Lung (tissue), 12 donors: ENCODE data around the gene SERPIND1. TPM values are rescaled to one million over a fixed set of nuclear protein-coding genes. Genes with fewer than 3 reads are reported as not detected.

Experiments
- ATAC-seq: fragments of 200-7000 bp; cut with Tn5 transposase; one replicate; pipeline ENCODE4 v1.9.1; 2020; ENCODE audit warnings: moderate number of reproducible peaks; ENCODE audit not compliant: insufficient read depth, low FRiP score
- DNase-seq, 3 donors: peaks; one replicate each; pipeline ENCODE4 v3.0.0-alpha.2; 2013 to 2017
- H3K27ac ChIP-seq, 2 donors: one replicate each; pipeline ENCODE4 v1.5.1; 2013; ENCODE audit warnings: mild to moderate bottlenecking in 2 of 2, moderate library complexity in 2 of 2, control low read depth in 1 of 2, inconsistent platforms in 1 of 2, low read depth in 1 of 2, low read length in 1 of 2
- H3K27me3 ChIP-seq, 3 donors: one replicate each; pipeline ENCODE4 v1.5.1; 2013; ENCODE audit warnings: low read length in 2 of 3; ENCODE audit not compliant: control insufficient read depth in 3 of 3, insufficient read depth in 3 of 3
- H3K36me3 ChIP-seq, 4 donors: one replicate each; pipeline ENCODE4 v1.5.1; 2013; ENCODE audit warnings: low read length in 4 of 4, mild to moderate bottlenecking in 1 of 4, moderate library complexity in 1 of 4; ENCODE audit not compliant: control insufficient read depth in 4 of 4, insufficient read depth in 4 of 4
- H3K4me1 ChIP-seq, 5 donors: one replicate each; pipeline ENCODE4 v1.5.1; 2013; ENCODE audit warnings: low read length in 5 of 5, mild to moderate bottlenecking in 2 of 5, moderate library complexity in 1 of 5; ENCODE audit not compliant: control insufficient read depth in 5 of 5, insufficient read depth in 5 of 5
- H3K4me3 ChIP-seq: one replicate; pipeline ENCODE4 v1.5.1; 2013; ENCODE audit warnings: mild to moderate bottlenecking, control low read depth, moderate library complexity
- H3K9ac ChIP-seq, 2 donors: one replicate each; pipeline ENCODE4 v1.5.1; 2013; ENCODE audit warnings: low read length in 2 of 2, control low read depth in 1 of 2; ENCODE audit not compliant: insufficient read depth in 1 of 2
- H3K9me3 ChIP-seq, 4 donors: one replicate each; pipeline ENCODE4 v1.5.1; 2013; ENCODE audit warnings: low read length in 3 of 4, mild to moderate bottlenecking in 1 of 4, moderate library complexity in 1 of 4; ENCODE audit not compliant: control insufficient read depth in 4 of 4, insufficient read depth in 3 of 4
- CTCF ChIP-seq: IDR thresholded peaks from 2 replicates; pipeline ENCODE4 v1.5.1; 2012; ENCODE audit warnings: mild to moderate bottlenecking; ENCODE audit errors: control extremely low read depth, extremely low read depth
- WGBS, 2 donors: extraction: QIAGEN DNeasy Blood & Tissue Kit; methylation state at CpG; one replicate each; pipeline ENCODE4 v1.1.7; 2013; 5-methylcytosine and 5-hydroxymethylcytosine counted together
- polyA plus RNA-seq, 2 donors: library from polyadenylated mRNA; stranded (reverse); fragments of 200-250 nt; gene quantifications; one replicate each; pipeline ENCODE4 v1.2.1, GENCODE V29; 2013
- total RNA-seq, 2 donors: library from RNA; depleted of rRNA in 1 of 2; stranded (reverse); fragments of >200 nt in 1 of 2; gene quantifications; one replicate each; pipeline ENCODE4 v1.2.1, GENCODE V29; 2014 to 2021
- donor health status: control.
- donor health status: control.
- donor health status: Bipolar disorder and iron deficiency.
- donor health status: healthy.
- donor health status: DM: yes; HTN: yes; CAD: no.

Gene SERPIND1
- total and polyA plus RNA-seq, 4 donors, result 0.02 to 2.0 (median 0.75) TPM

GRCh38 chr22:20792966-20793728 lies 19.2 kb downstream of the SERPIND1 start:
- Histone ChIP-seq H3K4me3 (no peak overlapping the region), H3K27me3 (no peaks in the 10 kb centered on the region), H3K4me1 (no peaks in the 10 kb centered on the region), H3K9ac (no peak overlapping the region), H3K27ac (no peak overlapping the region), H3K36me3 (peaks cover 0 to 41% (median 5%) of the 10 kb centered on the region in 4 donors), H3K9me3 (no peaks in the 10 kb centered on the region)
- ATAC-seq, result no peak
- 82 to 86% methylated on average over 3 of the region's 3 CpGs for WGBS, 2 donors
- TF ChIP-seq CTCF, result no peak
- DNase-seq, result no peak

DNA sequence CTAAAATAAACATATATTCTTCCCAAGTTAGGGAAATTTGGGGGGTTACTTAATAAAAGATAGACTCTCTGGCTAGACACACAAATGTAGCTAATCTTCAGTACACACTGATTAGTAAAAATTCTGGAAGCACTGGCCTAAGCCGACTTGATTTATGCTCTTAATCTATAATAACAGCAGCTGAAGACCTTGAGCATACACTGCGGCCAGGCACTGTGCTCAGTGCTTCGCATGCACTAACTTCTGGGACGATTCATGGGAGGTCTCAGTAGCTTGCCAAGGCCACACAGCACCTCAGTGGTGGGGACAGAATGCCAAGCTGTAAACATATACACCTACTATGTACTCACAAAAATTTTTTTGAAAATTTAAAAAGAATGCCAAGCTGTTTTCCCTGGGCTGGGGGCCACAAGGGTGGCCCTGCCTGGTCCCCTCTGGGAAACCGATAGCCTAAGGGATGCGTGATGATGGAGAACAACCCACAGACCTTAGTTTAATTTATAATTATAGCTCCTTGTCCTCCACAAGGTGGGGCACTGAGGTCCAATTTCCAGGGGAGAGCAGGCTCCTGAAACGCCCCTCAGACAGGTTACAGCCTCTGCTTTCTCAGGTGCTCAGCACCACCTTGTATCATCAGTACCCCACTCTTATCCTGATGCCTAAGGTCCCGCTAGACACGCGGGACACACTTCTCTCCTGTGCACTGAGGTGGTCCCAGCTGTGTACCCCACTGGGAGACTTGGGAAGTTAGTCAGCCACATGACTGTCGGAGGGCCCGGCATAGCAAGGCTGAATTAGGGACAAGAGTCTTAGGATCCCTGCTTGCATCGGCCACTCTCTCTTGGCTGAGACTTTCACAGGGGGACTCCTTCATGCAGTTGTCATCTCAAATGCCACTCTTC lies 20.1 kb downstream of the SERPIND1 start:
- TF ChIP-seq CTCF, result no peak
- DNase-seq (no peak), ATAC-seq (no peak)
- H3K9ac ChIP-seq, result no peak overlapping the region
- 79 to 87% methylated on average over 13 of the region's 13 CpGs for WGBS, 2 donors
- peaks cover 0 to 1% (median 0%) of the 10 kb centered on the region in 5 donors for H3K4me1 ChIP-seq
- no peak overlapping the region for H3K4me3 ChIP-seq
- H3K9me3 ChIP-seq, result no peaks in the 10 kb centered on the region
- H3K27me3 ChIP-seq, result no peaks in the 10 kb centered on the region
- peaks cover 0 to 40% (median 9%) of the 10 kb centered on the region in 4 donors for H3K36me3 ChIP-seq
- no peak overlapping the region for H3K27ac ChIP-seq

DNA sequence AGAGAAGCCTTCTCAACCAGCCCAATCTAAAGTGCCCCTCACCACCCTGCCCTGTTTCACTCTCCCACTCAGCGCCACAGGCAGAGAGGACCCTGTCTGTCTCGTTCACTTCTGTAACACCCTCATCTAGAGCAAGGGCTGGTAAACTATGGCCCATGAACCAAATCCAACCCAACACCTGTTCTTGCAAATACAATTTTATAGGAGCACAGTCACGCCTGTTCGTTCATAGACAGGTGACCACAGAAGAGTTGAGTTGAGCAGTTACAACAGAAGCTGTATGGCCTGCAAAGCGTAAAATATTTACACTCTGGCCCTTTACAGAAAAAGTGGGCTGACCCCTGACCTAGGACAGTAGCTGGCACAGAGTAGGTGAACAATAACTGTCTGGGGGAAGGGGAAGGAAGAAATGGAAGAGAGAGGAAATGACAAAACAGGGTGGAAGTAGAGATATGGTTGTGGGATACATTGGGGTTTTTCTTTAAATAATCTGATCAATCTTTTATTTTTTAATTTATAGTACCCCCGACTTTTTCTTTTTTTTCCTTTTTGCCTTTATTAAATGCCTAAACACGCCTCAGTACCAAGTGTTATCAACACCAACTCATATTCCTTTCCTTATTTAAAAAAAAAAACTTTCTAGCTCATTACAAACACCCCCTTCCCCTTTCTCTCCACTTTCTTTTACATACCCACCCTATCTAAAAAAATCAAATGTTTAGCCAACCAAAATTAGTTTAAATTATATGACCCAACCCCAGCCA lies 20.9 kb downstream of the SERPIND1 start:
- DNase-seq, result no peak
- Histone ChIP-seq H3K27me3 (no peaks in the 10 kb centered on the region), H3K4me3 (no peak overlapping the region), H3K27ac (no peak overlapping the region), H3K36me3 (peaks cover 0 to 45% (median 10%) of the 10 kb centered on the region in 4 donors), H3K9ac (no peak overlapping the region), H3K4me1 (peaks cover 0 to 4% (median 0%) of the 10 kb centered on the region in 5 donors), H3K9me3 (no peaks in the 10 kb centered on the region)
- 82 to 86% methylated on average over 7 of the region's 7 CpGs for WGBS, 2 donors
- TF ChIP-seq CTCF, result no peak
- no peak for ATAC-seq
